ENCODE data around the gene SHCBP1L. TPM values are rescaled to one million over a fixed set of nuclear protein-coding genes. Genes with fewer than 3 reads are reported as not detected.

The SHCBP1L gene
- total RNA-seq, 1 experiment from 2014 or later = not detected

- no TSS peak for BruUV-seq (replicated peaks)
- Histone ChIP-seq H3K4me3 (ENCODE audit: low read depth in 2 of 2, low read length in 2 of 2) (no peak overlapping the region), H3K27ac (ENCODE audit: low read length) (no peak overlapping the region), H3K9me3 (ENCODE audit: control insufficient read depth, insufficient read depth, low read depth, low read length) (no peaks in the 10 kb centered on the region), H3K4me1 (ENCODE audit: control insufficient read depth, insufficient read depth, low read length) (peaks cover 5% of the 10 kb centered on the region), H3K36me3 (ENCODE audit: control insufficient read depth, insufficient read depth, low read length) (no peaks in the 10 kb centered on the region), H3K27me3 (ENCODE audit: control insufficient read depth, insufficient read depth, low read length) (no peaks in the 10 kb centered on the region; the same call in none of the 2 replicates)
- intact Hi-C loops (cut with micrococcal nuclease; ENCODE audit: unreplicated experiment) (loop anchor here (10.0 kb wide), 1 partner anchor 150 kb away; no protein-coding TSS in a partner anchor), in situ Hi-C loops (cut with HindIII; ENCODE audit: low pct_unique_long_range_greater_than_20kb, low sequenced_read_pairs) (no loop called here)
- ATAC-seq (no peak), DNase-seq (ENCODE audit: low read depth, low spot score) (no peak)
- CTCF ChIA-PET = no interaction called here
- TF ChIP-seq REST (IDR thresholded peaks at IDR 0.05; ENCODE audit: insufficient read depth in 1 of 2, low read depth in 2 of 2, low read length in 1 of 2) (no peak), POLR2AphosphoS5 (IDR thresholded peaks at IDR 0.05; ENCODE audit: low read depth, low read length) (no peak)
- POLR2A ChIA-PET = interaction anchor here (0.5 kb wide), 1 partner anchor 21 kb away, joined by 6 read pairs; no protein-coding TSS in a partner anchor
Measured at GRCh38 chr1:182965096-182965495, 12.1 kb upstream of the SHCBP1L start.

DNA sequence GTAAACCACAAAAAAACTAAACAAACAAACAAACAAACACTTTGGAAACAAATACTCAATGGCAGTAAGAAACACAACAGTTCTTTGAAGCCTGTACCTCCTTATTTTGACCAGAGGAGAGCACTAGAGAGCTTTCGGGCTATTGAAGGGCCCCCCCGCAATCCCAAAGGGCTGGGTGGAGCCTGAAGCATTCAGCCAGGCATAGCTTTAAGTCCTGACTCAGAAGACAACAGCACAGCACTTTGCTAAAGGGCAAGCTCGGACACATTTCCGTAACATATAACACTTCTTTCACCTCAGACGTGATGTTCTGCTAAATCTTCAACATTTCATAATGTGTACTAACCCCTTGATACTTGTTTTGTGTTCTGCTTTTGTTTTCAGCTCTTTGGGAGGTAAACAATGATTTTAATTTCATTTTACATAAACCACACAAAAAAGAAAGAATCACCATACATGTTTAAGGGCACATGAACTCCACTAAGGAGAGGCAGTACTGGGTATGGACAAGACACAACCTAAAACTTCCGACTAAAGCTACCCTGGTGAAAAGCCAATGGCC lies 9.7 kb upstream of the SHCBP1L start:
- intact Hi-C loops (cut with micrococcal nuclease; ENCODE audit: unreplicated experiment) (loop anchor here (1.0 to 10.0 kb wide), 4 partner anchors 62 to 320 kb away; no protein-coding TSS in a partner anchor), in situ Hi-C loops (cut with HindIII; ENCODE audit: low pct_unique_long_range_greater_than_20kb, low sequenced_read_pairs) (no loop called here)
- TF ChIP-seq POLR2AphosphoS5 (IDR thresholded peaks at IDR 0.05; ENCODE audit: low read depth, low read length) (no peak), SIN3A (IDR thresholded peaks at IDR 0.05; ENCODE audit: borderline replicate concordance, insufficient read depth, low read depth, low read length) (no peak)
- TF ChIP-seq, protein P1, sequence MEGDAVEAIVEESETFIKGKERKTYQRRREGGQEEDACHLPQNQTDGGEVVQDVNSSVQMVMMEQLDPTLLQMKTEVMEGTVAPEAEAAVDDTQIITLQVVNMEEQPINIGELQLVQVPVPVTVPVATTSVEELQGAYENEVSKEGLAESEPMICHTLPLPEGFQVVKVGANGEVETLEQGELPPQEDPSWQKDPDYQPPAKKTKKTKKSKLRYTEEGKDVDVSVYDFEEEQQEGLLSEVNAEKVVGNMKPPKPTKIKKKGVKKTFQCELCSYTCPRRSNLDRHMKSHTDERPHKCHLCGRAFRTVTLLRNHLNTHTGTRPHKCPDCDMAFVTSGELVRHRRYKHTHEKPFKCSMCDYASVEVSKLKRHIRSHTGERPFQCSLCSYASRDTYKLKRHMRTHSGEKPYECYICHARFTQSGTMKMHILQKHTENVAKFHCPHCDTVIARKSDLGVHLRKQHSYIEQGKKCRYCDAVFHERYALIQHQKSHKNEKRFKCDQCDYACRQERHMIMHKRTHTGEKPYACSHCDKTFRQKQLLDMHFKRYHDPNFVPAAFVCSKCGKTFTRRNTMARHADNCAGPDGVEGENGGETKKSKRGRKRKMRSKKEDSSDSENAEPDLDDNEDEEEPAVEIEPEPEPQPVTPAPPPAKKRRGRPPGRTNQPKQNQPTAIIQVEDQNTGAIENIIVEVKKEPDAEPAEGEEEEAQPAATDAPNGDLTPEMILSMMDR (IDR thresholded peaks at IDR 0.05) = peak; percentile 96
- Histone ChIP-seq H3K27me3 (ENCODE audit: control insufficient read depth, insufficient read depth, low read length) (no peaks in the 10 kb centered on the region; the same call in none of the 2 replicates), H3K36me3 (ENCODE audit: control insufficient read depth, insufficient read depth, low read length) (no peaks in the 10 kb centered on the region), H3K27ac (ENCODE audit: low read length) (peak overlapping the region; percentile 68; the same call in 1 of the 2 replicates), H3K9me3 (ENCODE audit: control insufficient read depth, insufficient read depth, low read depth, low read length) (no peaks in the 10 kb centered on the region), H3K4me1 (ENCODE audit: control insufficient read depth, insufficient read depth, low read length) (peaks cover 5% of the 10 kb centered on the region), H3K4me3 (ENCODE audit: low read depth in 2 of 2, low read length in 2 of 2) (peak overlapping the region; percentile 10 to 29; a peak in 3 of 4 replicates)
- ATAC-seq = peak; percentile 98
- peak; percentile 68 for DNase-seq (ENCODE audit: low read depth, low spot score)
- POLR2A ChIA-PET = interaction anchor here (0.6 kb wide), 2 partner anchors 85 to 142 kb away, joined by 3 to 6 read pairs; no protein-coding TSS in a partner anchor
- no TSS peak for BruUV-seq (replicated peaks)
- CTCF ChIA-PET = interaction anchor here (0.6 to 1.2 kb wide), 5 partner anchors 57 to 272 kb away, joined by 3 to 5 read pairs (median 5); no protein-coding TSS in a partner anchor

DNA sequence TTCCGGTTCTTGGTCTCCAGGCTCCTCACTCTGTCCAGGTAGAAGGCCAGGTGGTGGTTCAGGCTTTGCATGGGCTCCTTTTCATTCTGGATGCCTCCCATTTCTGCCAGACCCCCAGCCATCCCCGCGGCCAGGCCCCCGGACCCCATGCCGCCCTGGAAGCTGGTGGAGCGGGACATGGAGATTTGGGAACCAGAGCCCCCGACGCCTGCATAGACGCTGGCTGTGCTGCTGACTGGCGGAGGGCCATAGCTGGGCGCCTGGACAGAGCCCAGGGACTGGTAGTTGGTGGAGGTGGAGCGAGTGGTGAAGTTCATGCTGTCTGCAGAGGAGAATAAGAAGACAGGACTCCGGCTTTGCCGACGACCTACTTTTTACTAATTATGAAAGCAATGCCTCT lies 7.1 kb upstream of the SHCBP1L start:
- H3K27me3 ChIP-seq (ENCODE audit: control insufficient read depth, insufficient read depth, low read length) = no peaks in the 10 kb centered on the region; the same call in none of the 2 replicates
- no peak overlapping the region for H3K27ac ChIP-seq (ENCODE audit: low read length)
- intact Hi-C loops (cut with micrococcal nuclease; ENCODE audit: unreplicated experiment) (loop anchor here (5.0 to 10.0 kb wide), 2 partner anchors 155 to 322 kb away; no protein-coding TSS in a partner anchor), in situ Hi-C loops (cut with HindIII; ENCODE audit: low pct_unique_long_range_greater_than_20kb, low sequenced_read_pairs) (no loop called here)
- H3K9me3 ChIP-seq (ENCODE audit: control insufficient read depth, insufficient read depth, low read depth, low read length) = no peaks in the 10 kb centered on the region
- no peak for TF ChIP-seq SIN3A (IDR thresholded peaks at IDR 0.05; ENCODE audit: borderline replicate concordance, insufficient read depth, low read depth, low read length)
- no peak for TF ChIP-seq REST (IDR thresholded peaks at IDR 0.05; ENCODE audit: insufficient read depth in 1 of 2, low read depth in 2 of 2, low read length in 1 of 2)
- TF ChIP-seq, protein P1 (IDR thresholded peaks at IDR 0.05) = no peak
- TF ChIP-seq TCF7L2 (IDR thresholded peaks at IDR 0.05; ENCODE audit: low read depth, low read length) = no peak
- TF ChIP-seq POLR2AphosphoS5 (IDR thresholded peaks at IDR 0.05; ENCODE audit: low read depth, low read length) = no peak
- BruUV-seq (replicated peaks) = no TSS peak
- ChIA-PET POLR2A (no interaction called here), CTCF (no interaction called here)
- no peaks in the 10 kb centered on the region for H3K36me3 ChIP-seq (ENCODE audit: control insufficient read depth, insufficient read depth, low read length)
- no peak for ATAC-seq
- H3K4me3 ChIP-seq (ENCODE audit: low read depth in 2 of 2, low read length in 2 of 2) = no peak overlapping the region
- no peak for DNase-seq (ENCODE audit: low read depth, low spot score)
- H3K4me1 ChIP-seq (ENCODE audit: control insufficient read depth, insufficient read depth, low read length) = peaks cover 5% of the 10 kb centered on the region
